ENCODE data around the gene PHF2.

The PHF2 gene

DNA sequence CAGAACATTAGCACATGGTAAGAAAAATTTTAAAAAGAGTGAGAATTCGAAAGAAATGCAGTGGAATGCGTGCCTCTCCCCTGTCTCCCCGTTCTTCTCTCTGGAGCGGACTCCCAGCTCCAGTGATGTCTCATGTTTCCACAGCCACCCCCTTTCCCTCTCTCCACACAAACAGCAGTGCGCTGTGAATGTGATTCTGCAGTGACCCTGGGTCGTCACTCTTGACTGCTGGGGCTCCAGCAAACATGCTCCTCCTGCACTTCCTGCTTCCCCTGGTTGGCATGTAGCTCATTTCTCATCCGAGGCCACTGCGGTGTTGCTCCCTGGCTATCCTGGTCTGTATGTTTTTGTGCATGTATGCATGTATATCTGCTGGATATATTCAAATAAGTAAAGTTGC is 13.3 kb downstream of the PHF2 start:
- Mint-ChIP-seq H3K27me3 (no peaks in the 10 kb centered on the region), H3K27ac (peak overlapping the region; percentile 86), H3K9me3 (no peaks in the 10 kb centered on the region), H3K36me3 (peaks cover 5% of the 10 kb centered on the region), H3K4me3 (peak overlapping the region; percentile 11), H3K4me1 (peaks cover 78% of the 10 kb centered on the region)

DNA sequence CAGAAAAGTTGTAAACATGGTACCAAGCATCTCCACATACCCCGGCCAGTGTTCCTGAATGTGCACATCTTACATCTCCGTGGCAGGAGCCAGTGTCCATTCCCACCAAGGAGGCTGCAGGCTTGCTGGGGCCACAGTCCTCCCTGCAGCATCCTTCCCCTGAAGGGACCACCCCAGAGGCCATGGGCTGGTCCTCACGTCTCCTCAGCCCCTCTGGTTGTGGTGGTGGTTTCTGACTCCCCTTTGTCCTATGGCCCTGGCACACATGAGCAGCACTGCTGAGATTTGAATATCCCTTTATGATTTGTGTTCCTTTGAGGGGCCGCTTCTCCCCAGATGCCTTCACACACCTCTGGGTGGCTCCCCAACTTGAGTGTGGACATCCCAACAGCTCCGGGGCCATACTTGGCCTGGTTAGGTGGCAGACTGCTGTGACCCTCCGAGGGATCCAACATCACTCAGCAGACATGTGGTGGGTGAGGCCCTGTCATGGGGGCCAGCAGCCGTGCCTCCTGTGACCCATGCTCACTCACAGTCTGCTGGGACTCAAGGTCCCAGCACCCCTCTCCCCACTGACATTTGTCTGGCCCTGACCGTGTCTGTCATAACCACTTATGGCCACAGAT is 14.3 kb downstream of the PHF2 start:
- Mint-ChIP-seq H3K4me1 (peaks cover 74% of the 10 kb centered on the region), H3K27ac (peak overlapping the region; percentile 3), H3K36me3 (no peaks in the 10 kb centered on the region), H3K27me3 (no peaks in the 10 kb centered on the region), H3K4me3 (no peak overlapping the region), H3K9me3 (no peaks in the 10 kb centered on the region)

DNA sequence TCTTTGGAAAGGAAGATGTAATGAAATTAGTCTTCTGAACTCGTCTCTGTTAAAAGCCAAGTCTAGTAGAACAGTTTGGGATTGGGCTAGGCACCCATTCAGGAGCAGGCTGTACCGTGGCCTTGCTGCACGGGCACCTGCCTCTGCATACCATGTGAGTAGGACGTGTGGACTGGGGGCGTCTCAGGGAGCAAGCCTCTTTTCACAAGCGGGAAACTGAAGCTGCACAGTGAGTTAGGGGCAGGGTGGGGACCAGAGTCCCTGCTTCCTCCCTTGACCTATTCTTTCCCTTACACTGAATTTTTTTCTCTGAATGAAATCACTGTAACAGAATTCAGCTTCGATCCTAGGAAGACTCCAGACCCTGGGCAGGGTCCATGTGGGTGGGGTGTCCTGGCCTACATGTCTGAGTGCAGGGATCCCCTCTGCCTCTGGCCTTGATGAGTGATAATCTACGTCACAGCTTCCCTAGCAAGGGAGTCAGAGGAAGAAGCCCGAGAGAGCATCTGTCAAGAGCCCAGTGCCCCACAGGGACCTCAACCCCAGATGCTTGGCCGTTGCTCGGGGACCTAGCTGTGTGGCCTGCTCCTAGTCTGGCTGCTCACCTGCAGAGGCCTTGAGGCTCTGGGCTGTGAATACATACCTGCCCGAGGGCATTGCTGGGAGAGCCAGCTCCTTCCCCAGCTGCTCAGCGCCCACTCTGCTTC is 15.1 kb downstream of the PHF2 start:
- H3K36me3 Mint-ChIP-seq: no peaks in the 10 kb centered on the region
- H3K4me1 Mint-ChIP-seq: peaks cover 76% of the 10 kb centered on the region
- H3K27ac Mint-ChIP-seq: no peak overlapping the region
- no peaks in the 10 kb centered on the region for H3K27me3 Mint-ChIP-seq
- no peak overlapping the region for H3K4me3 Mint-ChIP-seq
- H3K9me3 Mint-ChIP-seq: no peaks in the 10 kb centered on the region

DNA sequence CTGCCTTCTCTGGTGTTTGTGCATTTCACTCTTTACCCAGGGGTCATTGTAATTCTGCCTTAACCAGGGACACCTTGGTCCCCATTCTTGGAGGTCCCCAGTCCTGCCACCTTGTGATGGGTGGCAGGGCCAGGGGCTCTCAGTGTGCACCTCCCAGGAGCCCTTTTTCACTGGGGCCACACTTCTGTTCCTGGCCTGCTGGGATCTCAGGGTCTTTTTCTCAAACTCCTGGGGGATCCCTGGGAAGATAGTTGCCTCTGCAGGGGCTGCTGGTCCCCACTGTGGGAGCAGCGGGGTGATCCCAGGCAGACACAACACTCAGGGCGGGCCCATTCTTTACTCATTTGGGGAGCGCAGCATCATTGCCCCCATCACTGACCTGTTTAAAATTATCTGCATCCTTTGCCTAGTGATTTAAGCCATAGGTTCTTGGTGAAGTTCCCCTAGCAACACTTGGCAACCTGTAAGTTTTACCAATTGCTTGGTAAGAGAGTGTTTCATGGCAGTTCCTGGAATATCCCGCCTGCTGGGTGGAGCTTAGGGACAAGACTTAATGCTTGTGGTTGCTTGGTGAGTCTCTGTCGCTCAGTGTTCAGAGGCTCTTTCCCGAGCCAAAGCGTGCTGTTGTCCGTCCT is 15.7 kb downstream of the PHF2 start:
- H3K9me3 Mint-ChIP-seq: no peaks in the 10 kb centered on the region
- no peaks in the 10 kb centered on the region for H3K36me3 Mint-ChIP-seq
- H3K27me3 Mint-ChIP-seq: no peaks in the 10 kb centered on the region
- H3K4me1 Mint-ChIP-seq: peaks cover 72% of the 10 kb centered on the region
- peak overlapping the region; percentile 35 for H3K27ac Mint-ChIP-seq
- H3K4me3 Mint-ChIP-seq: no peak overlapping the region

DNA sequence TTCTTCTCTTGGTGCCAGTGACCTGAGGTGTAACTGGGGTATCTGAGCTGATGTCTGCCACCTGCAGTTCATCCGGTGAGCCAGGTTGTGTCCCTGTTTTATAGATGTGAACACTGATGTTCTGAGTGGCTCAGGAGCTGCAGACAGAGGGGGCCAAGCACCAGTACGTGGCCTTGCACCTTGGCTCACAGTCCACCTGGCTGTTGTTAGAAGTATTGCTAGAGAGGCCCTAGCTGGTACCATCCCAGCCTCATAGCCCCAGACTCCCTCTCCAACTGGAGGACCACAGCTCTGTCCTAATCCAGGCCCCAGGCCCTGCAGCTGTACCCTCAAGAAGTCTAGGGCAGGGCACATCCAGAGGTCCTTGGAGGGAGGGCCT is 16.2 kb downstream of the PHF2 start:
- Mint-ChIP-seq H3K4me3 (no peak overlapping the region), H3K27ac (no peak overlapping the region), H3K4me1 (peaks cover 73% of the 10 kb centered on the region), H3K9me3 (no peaks in the 10 kb centered on the region), H3K36me3 (no peaks in the 10 kb centered on the region), H3K27me3 (no peaks in the 10 kb centered on the region)

DNA sequence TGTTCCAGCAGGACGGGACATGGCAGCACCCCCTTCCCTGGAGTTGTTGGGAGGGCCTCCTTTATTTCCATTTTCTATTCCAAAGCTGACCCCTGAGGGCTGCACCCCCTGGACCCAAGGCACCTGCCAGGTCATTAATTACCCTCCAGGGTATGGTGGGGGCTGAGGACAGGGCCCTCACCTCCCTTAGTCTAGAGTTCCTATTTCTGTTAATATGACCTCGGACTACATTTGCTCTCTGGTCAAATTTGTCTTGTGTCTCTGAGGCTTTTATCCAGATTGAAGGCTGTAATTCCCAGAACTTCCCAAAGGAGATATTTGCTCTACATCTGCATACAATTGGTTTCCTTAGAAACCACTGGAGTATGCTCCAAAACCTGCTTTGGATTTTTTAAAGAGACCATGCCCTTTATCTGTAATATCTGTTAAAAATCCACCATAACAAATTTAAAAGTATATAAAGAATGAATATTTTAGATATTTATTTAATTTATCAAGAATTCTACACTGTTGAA is 16.8 kb downstream of the PHF2 start:
- H3K27ac Mint-ChIP-seq: no peak overlapping the region
- H3K9me3 Mint-ChIP-seq: no peaks in the 10 kb centered on the region
- no peaks in the 10 kb centered on the region for H3K36me3 Mint-ChIP-seq
- H3K27me3 Mint-ChIP-seq: no peaks in the 10 kb centered on the region
- H3K4me3 Mint-ChIP-seq: no peak overlapping the region
- H3K4me1 Mint-ChIP-seq: peaks cover 73% of the 10 kb centered on the region

DNA sequence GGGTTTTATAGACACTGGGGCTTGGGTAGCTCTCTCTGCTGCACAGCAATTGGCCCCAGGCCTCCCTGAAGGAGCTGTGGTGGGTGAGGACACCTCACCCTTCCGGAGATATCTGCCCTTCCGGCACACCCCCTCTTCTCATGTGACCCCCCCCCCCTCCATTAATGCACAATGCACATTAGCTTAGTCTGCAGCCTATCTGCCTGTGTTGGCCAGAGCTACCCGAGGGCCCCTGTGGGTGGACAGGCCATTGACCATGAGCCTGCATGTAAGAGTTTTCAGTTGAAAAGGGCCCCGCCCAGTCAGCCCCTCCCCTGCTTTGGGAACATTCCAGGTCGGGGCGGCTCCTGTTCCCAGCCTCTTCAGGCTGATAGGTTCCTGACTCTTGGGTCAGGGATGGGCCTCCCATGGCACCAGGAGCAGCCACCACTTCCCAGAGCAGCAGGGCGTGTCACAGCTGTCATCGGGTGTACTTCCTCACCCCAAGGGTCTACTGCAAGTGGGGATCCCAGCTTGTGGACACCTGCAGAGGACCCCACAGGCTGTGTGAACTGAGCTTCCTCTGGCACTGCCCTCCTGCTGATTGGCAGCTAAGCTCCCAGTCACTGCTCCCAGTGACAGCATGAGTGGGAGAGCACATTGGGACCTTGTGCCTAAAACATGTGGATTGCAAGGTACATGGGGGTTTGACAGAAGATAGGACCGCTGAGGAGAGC is 17.8 kb downstream of the PHF2 start:
- Mint-ChIP-seq H3K4me1 (peaks cover 73% of the 10 kb centered on the region), H3K36me3 (no peaks in the 10 kb centered on the region), H3K9me3 (no peaks in the 10 kb centered on the region), H3K4me3 (no peak overlapping the region), H3K27me3 (no peaks in the 10 kb centered on the region), H3K27ac (no peak overlapping the region)

DNA sequence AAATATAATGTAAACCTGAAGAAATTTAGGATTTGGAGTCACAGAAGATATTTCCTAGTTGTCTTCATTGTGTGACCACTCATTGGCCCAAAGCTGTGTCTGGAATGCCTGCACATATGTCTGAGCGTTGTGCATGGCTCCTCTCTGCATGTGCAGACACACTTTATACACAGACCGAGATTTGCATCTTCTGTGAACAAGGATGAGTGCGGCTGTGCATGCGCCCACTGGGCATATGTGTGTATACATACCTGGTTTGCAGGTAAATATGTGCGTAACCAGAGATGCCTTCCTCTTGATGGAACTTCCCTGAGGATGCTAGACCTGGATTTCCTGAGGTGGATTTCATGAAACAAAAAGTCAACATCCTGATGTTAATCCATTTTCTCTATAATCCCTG is 19.1 kb downstream of the PHF2 start:
- Mint-ChIP-seq H3K27me3 (no peaks in the 10 kb centered on the region), H3K4me3 (no peak overlapping the region), H3K9me3 (no peaks in the 10 kb centered on the region), H3K36me3 (no peaks in the 10 kb centered on the region), H3K4me1 (peaks cover 73% of the 10 kb centered on the region), H3K27ac (no peak overlapping the region)

DNA sequence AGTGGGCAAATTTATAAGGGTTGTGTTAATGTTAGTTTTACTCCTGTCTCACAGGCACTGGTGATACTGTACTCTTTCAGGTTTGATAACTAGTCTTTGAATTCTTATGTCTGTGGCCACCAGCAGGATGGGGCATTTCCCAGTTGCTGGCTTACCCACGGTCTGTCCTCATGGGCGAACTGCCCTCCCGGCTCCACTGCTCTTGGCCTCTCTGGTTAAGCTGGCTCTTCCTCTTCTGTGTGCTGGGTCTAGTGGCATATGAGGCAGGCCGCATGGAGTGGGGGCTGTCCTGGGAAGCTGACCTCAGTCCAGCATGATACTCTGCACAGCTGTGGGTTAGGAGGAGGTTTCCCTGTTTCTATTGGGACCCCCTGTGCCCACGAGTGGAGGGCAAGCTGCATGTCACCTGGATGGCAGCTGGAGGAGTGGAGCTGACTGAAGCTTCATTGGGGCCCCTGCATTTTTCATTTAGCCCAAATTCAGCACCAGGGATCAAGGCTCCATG is 19.5 kb downstream of the PHF2 start:
- Mint-ChIP-seq H3K36me3 (no peaks in the 10 kb centered on the region), H3K9me3 (no peaks in the 10 kb centered on the region), H3K27me3 (no peaks in the 10 kb centered on the region), H3K4me3 (no peak overlapping the region), H3K27ac (no peak overlapping the region), H3K4me1 (peaks cover 73% of the 10 kb centered on the region)

DNA sequence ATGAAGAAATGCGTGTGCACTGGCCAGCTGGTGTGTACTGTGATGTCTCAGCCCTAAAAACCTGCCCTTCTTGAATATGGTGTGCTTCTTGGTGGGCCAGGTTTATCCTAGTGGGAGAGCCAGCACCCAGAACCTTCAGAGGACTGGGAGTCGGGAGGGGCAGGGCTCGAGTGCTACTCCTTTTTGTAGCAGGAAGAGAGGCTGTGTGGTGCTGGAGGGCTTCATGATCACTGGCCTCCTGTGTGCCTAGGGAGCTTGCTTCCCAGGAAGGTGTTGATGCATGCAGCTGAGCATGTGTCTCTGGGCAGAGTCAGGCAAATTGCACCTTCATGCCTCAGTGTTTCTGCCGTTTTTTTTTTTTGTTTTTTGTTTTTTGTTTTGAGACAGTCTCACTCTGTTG is 20.0 kb downstream of the PHF2 start:
- H3K4me1 Mint-ChIP-seq: peaks cover 73% of the 10 kb centered on the region

DNA sequence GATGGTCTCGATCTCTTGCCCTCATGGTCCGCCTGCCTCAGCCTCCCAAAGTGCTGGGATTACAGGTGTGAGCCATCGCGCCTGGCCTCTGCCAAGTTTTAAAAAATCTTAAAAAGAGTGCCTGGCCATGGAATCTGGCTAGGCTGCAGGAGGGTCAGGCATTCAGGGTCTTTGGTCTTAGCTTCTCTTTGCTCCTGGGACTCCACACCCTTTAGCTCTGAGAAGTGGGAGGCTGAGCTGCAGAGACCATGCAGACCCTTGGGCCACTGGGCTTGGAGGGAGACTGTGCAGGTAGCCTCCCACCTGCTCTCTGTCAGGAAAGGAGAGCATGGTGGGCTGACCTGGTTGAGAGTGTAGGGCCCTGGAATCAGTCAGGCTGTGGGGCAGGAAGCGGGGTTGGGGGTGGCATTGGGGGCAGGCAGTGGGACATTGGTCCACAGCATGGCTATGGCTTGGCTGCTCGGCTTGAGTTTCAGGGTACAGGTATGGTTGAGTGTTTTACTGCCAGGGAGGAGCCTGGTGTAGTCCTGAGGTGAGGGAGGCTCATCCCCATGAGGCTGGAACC is 20.8 kb downstream of the PHF2 start:
- no peaks in the 10 kb centered on the region for H3K9me3 Mint-ChIP-seq
- no peaks in the 10 kb centered on the region for H3K27me3 Mint-ChIP-seq
- peaks cover 69% of the 10 kb centered on the region for H3K4me1 Mint-ChIP-seq

More for the DNA sequence above, 20.0 kb downstream of the PHF2 start:
- no peaks in the 10 kb centered on the region for H3K9me3 Mint-ChIP-seq
- H3K27me3 Mint-ChIP-seq: no peaks in the 10 kb centered on the region
- no peak overlapping the region for H3K4me3 Mint-ChIP-seq
- H3K36me3 Mint-ChIP-seq: no peaks in the 10 kb centered on the region
- no peak overlapping the region for H3K27ac Mint-ChIP-seq

DNA sequence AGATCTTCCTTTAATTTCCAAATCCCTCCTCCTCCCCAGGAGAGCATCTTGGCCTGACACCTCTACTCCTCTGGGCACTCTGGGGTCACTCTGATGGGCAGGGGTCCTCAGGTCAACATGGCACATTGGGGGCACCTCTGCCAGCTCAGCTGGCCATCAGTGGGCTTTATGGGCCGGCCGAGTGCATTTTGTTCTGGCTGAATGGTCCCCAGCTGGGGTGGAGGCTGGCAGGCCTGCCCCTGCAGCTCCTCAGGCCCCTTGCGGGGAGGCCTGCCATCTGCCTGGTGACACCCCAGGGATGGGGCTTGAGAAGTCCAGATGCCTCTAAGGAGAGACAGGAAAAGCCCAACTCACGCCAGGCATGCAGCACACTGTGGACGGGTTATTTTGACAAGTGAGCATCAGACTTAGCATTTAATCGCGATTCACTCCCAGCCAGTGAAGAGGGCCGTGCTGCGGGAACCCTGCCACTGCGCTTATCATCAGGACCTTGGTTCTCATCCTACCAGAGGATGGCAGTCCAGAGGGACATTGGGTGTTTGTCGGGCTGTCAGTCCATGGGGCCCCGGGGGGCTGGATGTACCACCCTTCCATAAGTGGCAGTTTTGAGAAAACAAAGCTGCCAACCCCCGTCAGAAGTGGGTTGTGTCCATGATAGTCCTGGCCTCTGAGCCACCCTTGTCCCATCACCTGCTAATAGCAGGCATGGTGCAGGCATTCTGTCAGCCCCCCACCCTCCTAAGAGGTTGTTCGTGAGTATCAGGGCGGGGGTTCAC is 21.7 kb downstream of the PHF2 start:
- H3K27me3 Mint-ChIP-seq: no peaks in the 10 kb centered on the region
- H3K4me3 Mint-ChIP-seq: no peak overlapping the region
- peaks cover 64% of the 10 kb centered on the region for H3K4me1 Mint-ChIP-seq
- no peaks in the 10 kb centered on the region for H3K9me3 Mint-ChIP-seq
- no peaks in the 10 kb centered on the region for H3K36me3 Mint-ChIP-seq
- peak overlapping the region; percentile 30 for H3K27ac Mint-ChIP-seq

More for the DNA sequence above, 20.8 kb downstream of the PHF2 start:
- Mint-ChIP-seq H3K36me3 (no peaks in the 10 kb centered on the region), H3K4me3 (no peak overlapping the region), H3K27ac (no peak overlapping the region)

DNA sequence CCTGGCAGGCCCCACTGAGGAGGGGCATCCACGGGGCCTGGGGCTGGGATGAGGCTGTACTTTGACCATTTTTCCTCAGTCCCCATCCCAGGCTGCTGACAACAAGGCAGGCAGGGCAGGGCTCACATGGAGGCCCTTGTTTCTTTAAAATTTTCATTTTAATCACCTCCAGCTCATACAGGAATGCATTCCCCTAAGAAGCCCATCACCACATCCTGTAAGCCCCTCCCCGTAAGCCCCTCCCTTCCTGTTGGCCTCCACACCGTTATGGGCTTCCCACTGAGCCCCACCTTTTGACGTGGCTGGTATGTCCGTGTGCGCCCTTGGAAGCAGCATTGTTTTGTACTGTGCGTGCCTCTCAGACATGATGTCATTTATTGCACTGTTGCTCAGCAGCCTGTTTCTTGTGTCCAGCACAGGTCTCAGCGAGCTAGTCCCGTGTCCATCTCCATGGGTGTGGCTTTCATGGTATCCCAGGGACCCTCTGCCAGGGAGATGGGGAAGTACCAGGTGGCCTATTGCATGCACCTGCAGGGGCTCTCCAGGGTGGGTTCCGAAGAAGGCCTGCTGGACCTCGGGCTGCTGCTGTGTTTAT is 22.4 kb downstream of the PHF2 start:
- H3K9me3 Mint-ChIP-seq: no peaks in the 10 kb centered on the region
- H3K36me3 Mint-ChIP-seq: no peaks in the 10 kb centered on the region
- H3K4me1 Mint-ChIP-seq: peaks cover 58% of the 10 kb centered on the region
- no peaks in the 10 kb centered on the region for H3K27me3 Mint-ChIP-seq
- no peak overlapping the region for H3K4me3 Mint-ChIP-seq
- peak overlapping the region; percentile 59 for H3K27ac Mint-ChIP-seq

DNA sequence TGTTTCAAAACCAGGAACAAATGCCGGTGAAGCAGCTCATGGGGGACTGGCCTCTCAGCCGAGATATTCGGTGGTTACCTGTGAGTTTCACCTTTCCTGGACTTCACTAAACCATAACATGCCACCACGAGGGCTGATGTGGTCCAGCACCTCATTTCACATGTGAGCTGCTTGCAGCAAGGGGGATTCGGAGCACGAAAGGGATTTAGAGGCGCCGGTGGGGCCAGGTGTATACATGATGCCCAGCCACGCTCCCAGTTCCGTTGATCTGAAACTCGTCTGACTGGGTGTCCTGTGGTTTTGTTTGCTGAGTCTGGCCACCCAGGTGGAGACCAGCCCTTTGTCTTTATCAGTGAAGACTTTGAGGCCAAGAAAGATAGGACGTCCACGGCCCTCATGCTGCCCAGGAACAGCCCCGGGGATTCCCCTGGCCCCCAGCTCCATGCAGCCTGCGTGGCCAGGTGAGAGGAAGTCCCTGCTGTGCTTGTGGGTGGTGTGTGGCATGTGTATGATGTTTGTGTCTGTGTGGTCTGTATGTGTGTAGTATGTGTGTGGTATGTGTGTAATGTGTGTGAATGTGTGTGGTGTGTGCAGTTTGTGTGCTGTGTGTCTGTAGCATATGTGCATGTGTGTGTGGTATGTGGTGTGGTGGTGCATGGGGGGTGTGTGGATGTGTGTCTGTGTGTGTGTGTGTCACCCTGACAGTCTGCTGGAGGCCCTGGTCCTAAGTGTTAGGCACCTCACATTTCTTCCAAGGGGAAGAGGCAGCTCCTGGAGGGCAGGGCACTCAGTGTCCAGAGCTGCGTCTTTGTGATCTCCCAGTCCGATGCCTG is 23.4 kb downstream of the PHF2 start:
- Mint-ChIP-seq H3K27me3 (no peaks in the 10 kb centered on the region), H3K36me3 (peaks cover 2% of the 10 kb centered on the region), H3K4me3 (peak overlapping the region; percentile 2), H3K4me1 (peaks cover 57% of the 10 kb centered on the region), H3K9me3 (no peaks in the 10 kb centered on the region), H3K27ac (peak overlapping the region; percentile 5)
